HG02840 (cell line): ENCODE results near the gene MAPRE2.

Source experiments
- ATAC-seq: cut with Tn5 transposase; IDR thresholded peaks from one replicate; pipeline ENCODE4 v1.9.1; 2021; ENCODE audit warnings: mild to moderate bottlenecking, moderate library complexity, moderate number of reproducible peaks; ENCODE audit not compliant: unreplicated experiment, low FRiP score

The MAPRE2 gene

GRCh38 chr18:35117372-35117771, 76.2 kb downstream of the MAPRE2 start:
- ATAC-seq: no peak

- ATAC-seq: no peak
Measured at GRCh38 chr18:35117951-35118411, 76.8 kb downstream of the MAPRE2 start.

- ATAC-seq: no peak
Measured at GRCh38 chr18:35118641-35119040, 77.4 kb downstream of the MAPRE2 start.

GRCh38 chr18:35121038-35121437, 79.8 kb downstream of the MAPRE2 start:
- no peak for ATAC-seq

- no peak for ATAC-seq
Measured at GRCh38 chr18:35121531-35121930, 80.3 kb downstream of the MAPRE2 start.

GRCh38 chr18:35122586-35123224, 81.5 kb downstream of the MAPRE2 start:
- ATAC-seq: no peak

- ATAC-seq: no peak
Measured at GRCh38 chr18:35123811-35124210, 82.6 kb downstream of the MAPRE2 start.

- no peak for ATAC-seq
Measured at GRCh38 chr18:35127201-35127600, 86.0 kb downstream of the MAPRE2 start.

GRCh38 chr18:35128675-35129074, 87.5 kb downstream of the MAPRE2 start:
- no peak for ATAC-seq

GRCh38 chr18:35130236-35130635, 89.0 kb downstream of the MAPRE2 start:
- ATAC-seq: no peak

GRCh38 chr18:35131387-35132020, 90.3 kb downstream of the MAPRE2 start:
- ATAC-seq: no peak

GRCh38 chr18:35132021-35132902, 91.0 kb downstream of the MAPRE2 start:
- no peak for ATAC-seq

GRCh38 chr18:35134190-35134730, 93.0 kb downstream of the MAPRE2 start:
- no peak for ATAC-seq

- no peak for ATAC-seq
Measured at GRCh38 chr18:35134791-35135531, 93.7 kb downstream of the MAPRE2 start.

GRCh38 chr18:35136248-35136647, 95.0 kb downstream of the MAPRE2 start:
- ATAC-seq: no peak

- no peak for ATAC-seq
Measured at GRCh38 chr18:35136885-35137284, 95.7 kb downstream of the MAPRE2 start.

GRCh38 chr18:35137632-35138031, 96.4 kb downstream of the MAPRE2 start:
- ATAC-seq: no peak

- ATAC-seq: no peak
Measured at GRCh38 chr18:35138773-35139172, 97.6 kb downstream of the MAPRE2 start.

GRCh38 chr18:35139517-35139916, 98.3 kb downstream of the MAPRE2 start:
- ATAC-seq: no peak

- ATAC-seq: no peak
Measured at GRCh38 chr18:35141077-35141476, 99.9 kb downstream of the MAPRE2 start.
